Esophagus squamous epithelium (tissue), 5 donors: ENCODE data around the gene NMNAT2. TPM values are rescaled to one million over a fixed set of nuclear protein-coding genes. Genes with fewer than 3 reads are reported as not detected.

Source experiments
- DNase-seq: peaks from one replicate; lab custom pipeline; 2025; lab: John Stamatoyannopoulos, UW
- H3K27ac ChIP-seq, 4 donors: fragments of 200-600 bp; sonication (generic); one replicate each; pipeline ENCODE4 v1.5.1; 2016 to 2019; ENCODE audit warnings: mild to moderate bottlenecking in 1 of 4
- H3K27me3 ChIP-seq, 4 donors: fragments of 200-600 bp; sonication (generic); 1 replicate in 3 of 4; 2 replicates in 1 of 4; pipeline versions ENCODE4 v1.5.1 to v1.6.0; 2017 to 2021; ENCODE audit warnings: antibody characterized with exemption in 1 of 4
- H3K36me3 ChIP-seq, 3 donors: fragments of 200-600 bp; sonication (generic); one replicate each; pipeline ENCODE4 v1.5.1; 2016 to 2019
- H3K4me1 ChIP-seq, 3 donors: fragments of 200-600 bp; sonication (generic); one replicate each; pipeline ENCODE4 v1.5.1; 2017 to 2019
- H3K4me3 ChIP-seq, 4 donors: fragments of 200-600 bp; sonication (generic); 1 replicate in 3 of 4; 2 replicates in 1 of 4; pipeline ENCODE4 v1.5.1; 2016 to 2019; ENCODE audit warnings: mild to moderate bottlenecking in 2 of 4, moderate library complexity in 1 of 4
- H3K9me3 ChIP-seq, 3 donors: fragments of 200-600 bp; sonication (generic); one replicate each; pipeline ENCODE4 v1.5.1; 2016 to 2019
- POLR2A ChIP-seq, 4 donors: fragments of 450-650 bp; IDR thresholded peaks; one replicate each; pipeline ENCODE4 v1.6.1; 2017; ENCODE audit warnings: antibody characterized with exemption in 4 of 4, mild to moderate bottlenecking in 4 of 4, moderate library complexity in 3 of 4
- WGBS, 2 donors: methylation state at CpG; one replicate each; pipeline ENCODE4 v1.1.5; 2018; 5-methylcytosine and 5-hydroxymethylcytosine counted together
- intact Hi-C: fragments of 100-400 bp; cut with DNase I; formaldehyde crosslinking; loops from one replicate; pipeline ENCODE4 v1.15.0; 2022
- total RNA-seq, 4 donors: library from RNA; depleted of rRNA; stranded (reverse); fragments of >200 nt; gene quantifications; one replicate each; pipeline ENCODE4 v1.1.0, GENCODE V29; 2016
- TF ChIP-seq, protein P1 (sequence below), 6 experiments: fragments of 450-650 bp in 4 of 6; fragments of 200-600 bp in 2 of 6; sonication (generic) in 2 of 6; IDR thresholded peaks; one replicate each; pipeline ENCODE4 v1.5.1; 2016 to 2019; ENCODE audit warnings: antibody characterized with exemption in 6 of 6, mild to moderate bottlenecking in 4 of 6, moderate library complexity in 4 of 6
- donor health status: DM: yes; HTN: yes; CAD: no.

Gene NMNAT2
- total RNA-seq, 4 donors from 2014 or later: 0.18 to 1.1 (median 0.26) TPM; not detected in 1

- DNase-seq: no peak
- Histone ChIP-seq H3K9me3 (no peaks in the 10 kb centered on the region), H3K36me3 (no peaks in the 10 kb centered on the region), H3K27me3 (no peaks in the 10 kb centered on the region), H3K27ac (peak overlapping the region in 1 of 4 donors; percentile 11), H3K4me1 (peaks cover 0 to 15% (median 9%) of the 10 kb centered on the region in 3 donors), H3K4me3 (no peak overlapping the region)
- 84 to 90% methylated on average over 3 of the region's 3 CpGs for WGBS, 2 donors
- no peak for TF ChIP-seq POLR2A (IDR thresholded peaks at IDR 0.05)
- TF ChIP-seq, protein P1, sequence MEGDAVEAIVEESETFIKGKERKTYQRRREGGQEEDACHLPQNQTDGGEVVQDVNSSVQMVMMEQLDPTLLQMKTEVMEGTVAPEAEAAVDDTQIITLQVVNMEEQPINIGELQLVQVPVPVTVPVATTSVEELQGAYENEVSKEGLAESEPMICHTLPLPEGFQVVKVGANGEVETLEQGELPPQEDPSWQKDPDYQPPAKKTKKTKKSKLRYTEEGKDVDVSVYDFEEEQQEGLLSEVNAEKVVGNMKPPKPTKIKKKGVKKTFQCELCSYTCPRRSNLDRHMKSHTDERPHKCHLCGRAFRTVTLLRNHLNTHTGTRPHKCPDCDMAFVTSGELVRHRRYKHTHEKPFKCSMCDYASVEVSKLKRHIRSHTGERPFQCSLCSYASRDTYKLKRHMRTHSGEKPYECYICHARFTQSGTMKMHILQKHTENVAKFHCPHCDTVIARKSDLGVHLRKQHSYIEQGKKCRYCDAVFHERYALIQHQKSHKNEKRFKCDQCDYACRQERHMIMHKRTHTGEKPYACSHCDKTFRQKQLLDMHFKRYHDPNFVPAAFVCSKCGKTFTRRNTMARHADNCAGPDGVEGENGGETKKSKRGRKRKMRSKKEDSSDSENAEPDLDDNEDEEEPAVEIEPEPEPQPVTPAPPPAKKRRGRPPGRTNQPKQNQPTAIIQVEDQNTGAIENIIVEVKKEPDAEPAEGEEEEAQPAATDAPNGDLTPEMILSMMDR (IDR thresholded peaks at IDR 0.05): no peak
- intact Hi-C loops: no loop called here
Measured at GRCh38 chr1:183303901-183304300, 114.3 kb downstream of the NMNAT2 start.

GRCh38 chr1:183303323-183303645 lies 114.9 kb downstream of the NMNAT2 start:
- Histone ChIP-seq H3K36me3 (no peaks in the 10 kb centered on the region), H3K27ac (peak overlapping the region in 1 of 4 donors; percentile 11), H3K27me3 (no peaks in the 10 kb centered on the region), H3K4me1 (peaks cover 0 to 15% (median 9%) of the 10 kb centered on the region in 3 donors), H3K9me3 (no peaks in the 10 kb centered on the region), H3K4me3 (no peak overlapping the region)
- no peak for DNase-seq
- intact Hi-C loops: no loop called here
- TF ChIP-seq POLR2A (IDR thresholded peaks at IDR 0.05): no peak
- TF ChIP-seq, protein P1 (IDR thresholded peaks at IDR 0.05): no peak
- 63 to 87% methylated on average over 3 to 4 of the region's 4 CpGs for WGBS, 2 donors

GRCh38 chr1:183302452-183303322 lies 115.5 kb downstream of the NMNAT2 start:
- Histone ChIP-seq H3K9me3 (no peaks in the 10 kb centered on the region), H3K4me1 (peaks cover 0 to 15% (median 9%) of the 10 kb centered on the region in 3 donors), H3K27ac (peak overlapping the region in 1 of 4 donors; percentile 11), H3K4me3 (no peak overlapping the region), H3K36me3 (no peaks in the 10 kb centered on the region), H3K27me3 (no peaks in the 10 kb centered on the region)
- TF ChIP-seq, protein P1 (IDR thresholded peaks at IDR 0.05): no peak
- no peak for TF ChIP-seq POLR2A (IDR thresholded peaks at IDR 0.05)
- intact Hi-C loops: no loop called here
- DNase-seq: no peak
- 84 to 86% methylated on average over 5 of the region's 5 CpGs for WGBS, 2 donors

DNA sequence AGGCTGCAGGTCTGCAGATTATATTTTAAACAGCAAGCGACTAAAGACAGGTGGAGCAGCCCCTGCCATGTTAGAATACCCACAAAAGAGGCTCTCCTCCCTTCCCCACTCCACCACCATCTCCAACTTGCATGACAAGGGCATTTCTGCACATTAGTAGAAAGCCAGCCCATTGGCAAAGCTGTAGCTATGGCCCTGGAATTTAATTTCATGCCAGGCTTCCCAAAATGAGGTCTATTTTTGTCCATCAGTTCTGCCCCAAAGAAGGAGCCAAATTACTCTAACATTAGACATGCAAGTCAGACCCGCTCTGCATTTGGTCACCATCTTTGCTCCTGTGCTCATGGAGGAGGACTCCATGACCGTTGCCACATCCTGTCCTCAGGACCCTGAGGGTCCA lies 116.9 kb downstream of the NMNAT2 start:
- intact Hi-C loops: no loop called here
- H3K27ac ChIP-seq: peak overlapping the region in 1 of 4 donors; percentile 12
- 70 to 92% methylated on average over 2 to 3 of the region's 3 CpGs for WGBS, 2 donors

GRCh38 chr1:183300828-183301227 lies 117.4 kb downstream of the NMNAT2 start:
- Histone ChIP-seq H3K27me3 (no peaks in the 10 kb centered on the region), H3K27ac (no peak overlapping the region), H3K36me3 (no peaks in the 10 kb centered on the region), H3K4me3 (no peak overlapping the region), H3K9me3 (no peaks in the 10 kb centered on the region), H3K4me1 (peaks cover 0 to 9% (median 6%) of the 10 kb centered on the region in 3 donors)
- WGBS, 2 donors: 92 to 100% methylated on average over 1 of the region's 1 CpG
- intact Hi-C loops: no loop called here
- TF ChIP-seq, protein P1 (IDR thresholded peaks at IDR 0.05): no peak
- no peak for TF ChIP-seq POLR2A (IDR thresholded peaks at IDR 0.05)
- no peak for DNase-seq

More for the DNA sequence above, 116.9 kb downstream of the NMNAT2 start:
- no peaks in the 10 kb centered on the region for H3K9me3 ChIP-seq
- H3K27me3 ChIP-seq: no peaks in the 10 kb centered on the region
- H3K4me1 ChIP-seq: peaks cover 0 to 9% (median 7%) of the 10 kb centered on the region in 3 donors
- no peak overlapping the region for H3K4me3 ChIP-seq
- TF ChIP-seq POLR2A (IDR thresholded peaks at IDR 0.05): no peak
- TF ChIP-seq, protein P1 (IDR thresholded peaks at IDR 0.05): no peak
- H3K36me3 ChIP-seq: no peaks in the 10 kb centered on the region
- DNase-seq: no peak
